Measurements from ENCODE around the gene ARID1B.

ARID1B gene

DNA sequence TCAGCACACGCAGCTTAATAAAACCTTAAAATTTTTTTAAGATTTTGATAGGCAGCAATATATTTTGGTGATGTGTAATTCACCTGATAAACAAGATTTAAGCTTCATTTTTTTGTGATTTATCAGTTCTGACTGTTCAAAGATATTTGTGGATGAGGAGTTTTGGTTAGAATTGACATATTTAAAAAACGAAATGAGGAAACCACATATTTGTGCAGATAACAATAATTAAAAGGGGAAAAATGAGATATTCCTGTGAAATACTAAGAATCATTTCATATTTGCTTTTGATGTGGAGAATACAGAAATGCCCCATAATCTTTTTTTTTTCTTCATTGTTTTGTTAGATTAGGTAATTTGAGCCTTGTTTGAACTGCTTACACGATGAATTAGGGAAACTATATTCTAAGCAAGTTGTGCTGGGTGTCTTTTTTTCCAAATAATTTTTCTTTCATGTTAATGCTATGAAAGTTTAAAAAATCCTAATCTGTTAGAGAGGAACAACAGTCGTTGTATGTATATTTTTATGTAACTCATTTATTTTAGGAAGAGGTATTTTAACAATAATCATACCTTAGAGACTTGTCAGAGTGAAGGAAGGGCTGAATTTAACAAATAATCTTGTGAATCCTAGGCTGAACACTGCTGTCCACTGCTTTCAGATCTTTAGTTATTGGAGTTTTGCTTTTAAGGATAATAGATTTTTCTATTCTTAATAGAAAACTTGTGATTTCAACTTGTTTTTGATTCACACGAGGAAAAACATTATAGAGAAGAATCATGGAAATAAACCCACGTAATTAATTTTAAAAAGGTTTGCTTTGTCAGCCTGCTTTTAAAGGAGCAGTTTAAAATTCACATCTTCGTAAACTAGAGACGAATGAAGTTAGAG is 4.0 kb downstream of the ARID1B start:
- Histone ChIP-seq H3K27me3 (ENCODE audit: insufficient read depth, low read length) (no peaks in the 10 kb centered on the region), H3K27ac (ENCODE audit: low read depth, low read length) (no peak overlapping the region), H3K23ac (ENCODE audit: low read length) (no peak overlapping the region), H3K79me2 (ENCODE audit: control insufficient read depth, insufficient read depth, low read length, poor library complexity) (peaks cover 32% of the 10 kb centered on the region), H3K9ac (ENCODE audit: low read length) (no peak overlapping the region), H2AK5ac (ENCODE audit: low read length) (no peak overlapping the region), H3K9me3 (ENCODE audit: insufficient read depth, low read depth, low read length) (no peaks in the 10 kb centered on the region), H3K14ac (ENCODE audit: low read length) (no peak overlapping the region), H3K4me2 (ENCODE audit: low read length) (no peak overlapping the region), H2BK120ac (ENCODE audit: insufficient read depth, low read length, poor library complexity) (no peak overlapping the region), H2BK12ac (ENCODE audit: low read length) (no peak overlapping the region), H4K12ac (ENCODE audit: low read depth, low read length) (no peak overlapping the region), H2AFZ (ENCODE audit: insufficient read depth, low read length, poor library complexity) (no peak overlapping the region), H3K18ac (ENCODE audit: low read length) (no peak overlapping the region), H3K4ac (ENCODE audit: low read depth, low read length) (no peak overlapping the region), H4K8ac (ENCODE audit: low read depth, low read length) (no peak overlapping the region), H3K79me1 (ENCODE audit: low read length) (peaks cover 31% of the 10 kb centered on the region), H2BK5ac (ENCODE audit: low read depth, low read length, poor library complexity) (no peak overlapping the region), H4K91ac (ENCODE audit: low read depth, low read length) (no peak overlapping the region), H3K4me1 (ENCODE audit: control insufficient read depth in 1 of 2, insufficient read depth in 2 of 2, low read length in 2 of 2) (no peaks in the 10 kb centered on the region), H3K4me3 (ENCODE audit: low read depth, low read length) (no peak overlapping the region), H3K36me3 (ENCODE audit: control insufficient read depth in 1 of 2, insufficient read depth in 2 of 2, low read length in 2 of 2) (peaks cover 0 to 1% of the 10 kb centered on the region in 2 experiments)
- no CpG with 5 or more reads among the region's 8 CpGs for WGBS (ENCODE audit: extremely low coverage, insufficient coverage, insufficient read length)
- peak in 1 of 2 donors; percentile 14 for DNase-seq

DNA sequence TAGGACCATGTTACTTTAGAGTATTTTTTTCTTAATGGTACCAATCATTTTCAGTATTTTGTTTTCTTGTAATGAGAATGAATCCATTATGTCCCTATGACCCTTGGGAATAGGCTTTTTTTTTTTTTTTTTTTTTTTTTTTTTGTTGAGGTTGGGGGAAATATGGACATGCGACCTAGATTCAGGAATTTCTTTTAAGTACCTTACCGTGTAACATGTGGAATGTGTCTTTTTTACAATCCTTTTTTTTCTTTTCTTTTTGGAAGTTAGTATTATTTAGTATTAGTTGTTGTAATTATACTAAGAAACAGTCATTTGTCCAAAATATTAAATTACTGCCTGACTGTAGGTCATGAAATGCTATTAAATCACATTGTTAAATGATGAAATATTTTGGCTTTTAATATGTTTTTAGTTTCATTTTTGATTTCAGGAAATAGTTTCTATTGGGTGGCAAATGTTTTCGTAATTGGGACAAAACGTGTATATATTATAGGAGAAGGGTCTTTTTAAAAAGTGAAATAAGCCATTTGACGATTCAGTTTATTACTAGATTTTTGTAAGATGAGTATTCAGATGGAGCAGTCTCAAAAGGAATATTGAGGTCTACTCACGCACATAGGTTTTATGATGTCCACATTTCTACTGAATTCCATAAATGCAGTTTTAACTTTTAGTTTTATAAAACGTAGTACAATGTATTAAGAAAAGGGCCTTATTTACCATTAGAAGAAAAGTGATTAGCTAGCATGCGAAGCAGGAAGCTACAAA is 4.9 kb downstream of the ARID1B start:
- no peak overlapping the region for H3K27ac ChIP-seq (ENCODE audit: low read depth, low read length)
- H3K4me1 ChIP-seq (ENCODE audit: control insufficient read depth in 1 of 2, insufficient read depth in 2 of 2, low read length in 2 of 2), result no peaks in the 10 kb centered on the region
- H3K14ac ChIP-seq (ENCODE audit: low read length), result no peak overlapping the region
- no peak overlapping the region for H3K23ac ChIP-seq (ENCODE audit: low read length)
- H2AK5ac ChIP-seq (ENCODE audit: low read length), result no peak overlapping the region
- no CpG with 5 or more reads among the region's 8 CpGs for WGBS (ENCODE audit: extremely low coverage, insufficient coverage, insufficient read length)
- H2BK5ac ChIP-seq (ENCODE audit: low read depth, low read length, poor library complexity), result no peak overlapping the region
- H2AFZ ChIP-seq (ENCODE audit: insufficient read depth, low read length, poor library complexity), result no peak overlapping the region
- H3K79me2 ChIP-seq (ENCODE audit: control insufficient read depth, insufficient read depth, low read length, poor library complexity), result peaks cover 33% of the 10 kb centered on the region
- no peak overlapping the region for H3K4me3 ChIP-seq (ENCODE audit: low read depth, low read length)
- H3K27me3 ChIP-seq (ENCODE audit: insufficient read depth, low read length), result no peaks in the 10 kb centered on the region
- H2BK12ac ChIP-seq (ENCODE audit: low read length), result no peak overlapping the region
- H3K9ac ChIP-seq (ENCODE audit: low read length), result no peak overlapping the region
- H3K79me1 ChIP-seq (ENCODE audit: low read length), result peaks cover 25% of the 10 kb centered on the region
- no peak overlapping the region for H4K91ac ChIP-seq (ENCODE audit: low read depth, low read length)
- no peak overlapping the region for H4K12ac ChIP-seq (ENCODE audit: low read depth, low read length)
- no peak overlapping the region for H2BK120ac ChIP-seq (ENCODE audit: insufficient read depth, low read length, poor library complexity)
- no peak overlapping the region for H3K4ac ChIP-seq (ENCODE audit: low read depth, low read length)
- H3K4me2 ChIP-seq (ENCODE audit: low read length), result no peak overlapping the region
- peaks cover 1 to 2% of the 10 kb centered on the region in 2 experiments for H3K36me3 ChIP-seq (ENCODE audit: control insufficient read depth in 1 of 2, insufficient read depth in 2 of 2, low read length in 2 of 2)
- no peak overlapping the region for H4K8ac ChIP-seq (ENCODE audit: low read depth, low read length)
- DNase-seq, result no peak
- no peak overlapping the region for H3K18ac ChIP-seq (ENCODE audit: low read length)
- H3K9me3 ChIP-seq (ENCODE audit: insufficient read depth, low read depth, low read length), result no peaks in the 10 kb centered on the region

DNA sequence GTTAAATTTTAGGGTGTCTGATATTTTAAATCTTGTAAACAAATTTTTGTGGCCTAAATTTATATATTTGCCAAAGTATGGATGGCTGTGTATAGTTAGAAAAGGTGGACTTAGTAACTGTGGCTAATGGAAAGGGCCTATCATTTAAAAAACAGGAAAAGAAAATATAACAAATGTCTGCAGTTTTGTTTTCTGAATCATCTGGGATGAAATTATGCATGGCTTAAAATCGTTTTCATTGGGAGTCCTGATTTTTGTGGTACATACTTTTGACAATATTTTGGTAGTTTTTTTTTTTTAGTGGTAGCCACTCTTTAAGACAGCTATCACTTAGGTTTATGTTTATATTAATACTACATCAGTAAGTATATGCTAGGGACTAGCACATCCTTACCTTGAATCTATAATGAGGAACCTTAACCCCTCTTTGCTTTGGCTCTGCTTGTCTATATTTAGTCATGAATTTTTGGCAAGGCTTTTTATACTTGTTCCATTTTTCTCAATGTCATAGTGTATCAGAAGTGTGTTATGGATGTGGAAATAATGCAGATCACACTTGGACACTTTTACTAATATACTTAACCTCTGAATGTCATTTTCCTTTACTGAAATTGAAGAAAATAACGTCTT is 5.6 kb downstream of the ARID1B start:
- Histone ChIP-seq H2AK5ac (ENCODE audit: low read length) (no peak overlapping the region), H2BK12ac (ENCODE audit: low read length) (no peak overlapping the region), H3K79me2 (ENCODE audit: control insufficient read depth, insufficient read depth, low read length, poor library complexity) (peaks cover 29% of the 10 kb centered on the region), H3K9me3 (ENCODE audit: insufficient read depth, low read depth, low read length) (no peaks in the 10 kb centered on the region), H2BK120ac (ENCODE audit: insufficient read depth, low read length, poor library complexity) (no peak overlapping the region), H3K4me3 (ENCODE audit: low read depth, low read length) (no peak overlapping the region), H3K18ac (ENCODE audit: low read length) (no peak overlapping the region), H4K91ac (ENCODE audit: low read depth, low read length) (no peak overlapping the region), H3K4me2 (ENCODE audit: low read length) (no peak overlapping the region), H4K8ac (ENCODE audit: low read depth, low read length) (no peak overlapping the region), H2BK5ac (ENCODE audit: low read depth, low read length, poor library complexity) (no peak overlapping the region), H3K27me3 (ENCODE audit: insufficient read depth, low read length) (no peaks in the 10 kb centered on the region), H4K12ac (ENCODE audit: low read depth, low read length) (no peak overlapping the region), H3K23ac (ENCODE audit: low read length) (no peak overlapping the region), H3K36me3 (ENCODE audit: control insufficient read depth in 1 of 2, insufficient read depth in 2 of 2, low read length in 2 of 2) (peaks cover 2 to 3% of the 10 kb centered on the region in 2 experiments), H2AFZ (ENCODE audit: insufficient read depth, low read length, poor library complexity) (no peak overlapping the region), H3K9ac (ENCODE audit: low read length) (no peak overlapping the region), H3K4me1 (ENCODE audit: control insufficient read depth in 1 of 2, insufficient read depth in 2 of 2, low read length in 2 of 2) (no peaks in the 10 kb centered on the region), H3K27ac (ENCODE audit: low read depth, low read length) (no peak overlapping the region), H3K4ac (ENCODE audit: low read depth, low read length) (no peak overlapping the region), H3K79me1 (ENCODE audit: low read length) (peaks cover 19% of the 10 kb centered on the region), H3K14ac (ENCODE audit: low read length) (no peak overlapping the region)
- WGBS (ENCODE audit: extremely low coverage, insufficient coverage, insufficient read length), result no CpG with 5 or more reads among the region's 2 CpGs
- DNase-seq, result no peak

DNA sequence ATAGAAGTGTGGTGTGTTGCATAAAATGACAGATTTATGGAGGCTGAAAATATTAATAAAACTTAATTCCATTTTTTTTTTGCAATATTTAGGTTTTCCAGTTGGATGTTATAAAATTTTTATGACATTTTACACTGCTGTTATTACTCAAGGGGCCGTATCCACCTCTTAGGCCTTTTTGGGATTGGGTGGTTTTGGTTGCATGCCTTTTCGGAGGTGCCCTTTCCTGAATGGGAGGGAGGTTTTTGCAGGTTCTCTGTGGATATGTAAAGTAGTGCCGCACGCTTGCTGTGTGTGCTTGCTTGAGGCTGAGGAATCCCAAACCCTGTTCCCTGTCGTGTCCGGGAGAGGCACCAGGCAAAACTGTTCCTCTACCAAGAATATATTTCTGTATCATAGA is 6.8 kb downstream of the ARID1B start:
- Histone ChIP-seq H4K8ac (ENCODE audit: low read depth, low read length) (no peak overlapping the region), H3K14ac (ENCODE audit: low read length) (no peak overlapping the region), H2AK5ac (ENCODE audit: low read length) (no peak overlapping the region), H3K4me3 (ENCODE audit: low read depth, low read length) (no peak overlapping the region), H3K23ac (ENCODE audit: low read length) (no peak overlapping the region), H2BK12ac (ENCODE audit: low read length) (no peak overlapping the region), H3K4me2 (ENCODE audit: low read length) (no peak overlapping the region), H3K27me3 (ENCODE audit: insufficient read depth, low read length) (no peaks in the 10 kb centered on the region), H3K4me1 (ENCODE audit: control insufficient read depth in 1 of 2, insufficient read depth in 2 of 2, low read length in 2 of 2) (no peaks in the 10 kb centered on the region), H2AFZ (ENCODE audit: insufficient read depth, low read length, poor library complexity) (no peak overlapping the region), H3K79me2 (ENCODE audit: control insufficient read depth, insufficient read depth, low read length, poor library complexity) (peaks cover 20% of the 10 kb centered on the region), H3K4ac (ENCODE audit: low read depth, low read length) (peak overlapping the region; percentile 95), H3K79me1 (ENCODE audit: low read length) (peaks cover 7% of the 10 kb centered on the region), H4K12ac (ENCODE audit: low read depth, low read length) (no peak overlapping the region), H3K36me3 (ENCODE audit: control insufficient read depth in 1 of 2, insufficient read depth in 2 of 2, low read length in 2 of 2) (peaks cover 2 to 5% of the 10 kb centered on the region in 2 experiments), H2BK5ac (ENCODE audit: low read depth, low read length, poor library complexity) (no peak overlapping the region), H3K9ac (ENCODE audit: low read length) (no peak overlapping the region), H3K27ac (ENCODE audit: low read depth, low read length) (no peak overlapping the region), H3K18ac (ENCODE audit: low read length) (no peak overlapping the region), H3K9me3 (ENCODE audit: insufficient read depth, low read depth, low read length) (no peaks in the 10 kb centered on the region), H2BK120ac (ENCODE audit: insufficient read depth, low read length, poor library complexity) (no peak overlapping the region), H4K91ac (ENCODE audit: low read depth, low read length) (no peak overlapping the region)
- WGBS (ENCODE audit: extremely low coverage, insufficient coverage, insufficient read length), result no CpG with 5 or more reads among the region's 6 CpGs
- no peak for DNase-seq

All from trophoblast cell (in vitro differentiated cells and primary cell).